HG03432 (cell line): Measurements from ENCODE around the gene CYCS.

ENCODE experiments used
- ATAC-seq: cut with Tn5 transposase; IDR thresholded peaks from one replicate; pipeline ENCODE4 v1.9.1; 2021; ENCODE audit warnings: mild to moderate bottlenecking, moderate library complexity; ENCODE audit not compliant: unreplicated experiment

CYCS gene

DNA sequence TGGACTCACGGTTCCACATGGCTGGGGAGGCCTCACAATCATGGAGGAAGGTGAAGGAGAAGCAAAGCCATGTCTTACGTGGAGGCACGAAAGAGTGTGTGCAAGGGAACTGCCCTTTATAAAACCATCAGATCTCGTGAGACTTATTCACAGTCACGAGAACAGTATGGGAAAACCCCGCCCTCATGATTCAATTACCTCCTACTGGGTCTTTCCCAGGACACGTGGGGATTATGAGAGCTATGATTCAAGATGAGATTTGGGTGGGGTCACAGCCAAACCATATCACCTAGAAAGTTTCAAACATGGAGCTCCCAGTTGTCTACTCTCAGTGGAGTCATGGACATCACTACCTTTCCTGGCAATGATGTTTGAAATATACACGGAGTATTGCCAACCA, 49.6 kb downstream of the CYCS start:
- ATAC-seq, result no peak

DNA sequence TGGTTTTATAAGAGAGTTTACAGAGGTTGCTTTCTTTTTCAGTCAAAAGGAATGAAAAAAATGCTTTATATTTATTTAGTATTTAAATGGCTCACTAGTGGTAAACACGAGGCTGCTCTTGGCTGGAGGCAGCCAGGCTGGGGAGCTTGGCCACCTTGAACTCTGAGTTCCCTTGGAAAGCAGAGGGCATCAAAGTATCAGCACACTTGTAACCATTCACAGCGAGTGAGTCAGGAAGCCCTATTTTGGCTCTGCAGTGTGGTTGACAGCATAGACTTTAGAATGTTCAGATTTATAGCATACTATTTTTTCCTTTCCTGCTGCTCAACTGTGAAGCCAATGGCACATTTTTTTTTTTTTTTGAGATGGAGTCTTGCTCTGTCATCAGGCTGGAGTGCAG, 51.6 kb downstream of the CYCS start:
- ATAC-seq, result no peak
